ENCODE data around the gene NME3. TPM values are rescaled to one million over a fixed set of nuclear protein-coding genes. Genes with fewer than 3 reads are reported as not detected.

Gene NME3
- total RNA-seq, result 26.9 TPM

GRCh38 chr16:1771188-1771863 lies at the start of gene NME3:
Gene NME3 (minus strand): TSS chr16:1771543. CDS start chr16:1771534, 9 bp downstream.

GRCh38 chr16:1793578-1794220 lies 22.4 kb upstream of the NME3 start, which contains the start of gene IGFALS:
Gene IGFALS (minus strand): TSS chr16:1793705. CDS start chr16:1793652, 53 bp downstream.

GRCh38 chr16:1782408-1783264 lies 11.3 kb upstream of the NME3 start, which contains the start of the genes NUBP2 and SPSB3:
Gene NUBP2 (plus strand): TSS chr16:1782960. CDS start chr16:1783021, 61 bp downstream.
Gene SPSB3 (minus strand): TSS chr16:1782571. CDS start chr16:1781483, 1,088 bp downstream.

GRCh38 chr16:1772908-1773702 lies 1.8 kb upstream of the NME3 start, which contains the start of gene MRPS34:
Gene MRPS34 (minus strand): TSS chr16:1773134. CDS start chr16:1773119, 15 bp downstream.

GRCh38 chr16:1772362-1772907 lies 1.1 kb upstream of the NME3 start, which contains the start of gene EME2:
Gene EME2 (plus strand): TSS chr16:1772810. CDS start chr16:1773228, 418 bp downstream.

Small RNA genes lying within 50 kb of the gene (small RNA-seq; reads per million reads assigned to genes)
- gene MIR3177 (ENCODE audit: low replicate concordance), result 0.09 reads per million

Other genes starting within 250 kb of the NME3 start
- gene TMEM204, start 237.9 kb downstream of the NME3 start, total RNA-seq, result 2.8 TPM
- gene IFT140, start 159.5 kb downstream of the NME3 start, total RNA-seq, result 65.4 TPM
- gene CRAMP1, start 159.2 kb downstream of the NME3 start, total RNA-seq, result 18.8 TPM
- 39.4 TPM for gene JPT2, start 93.3 kb downstream of the NME3 start, total RNA-seq
- 169 TPM for gene MAPK8IP3, start 65.3 kb downstream of the NME3 start, total RNA-seq
- 18.2 TPM for gene EME2, start 1.3 kb upstream of the NME3 start, total RNA-seq
- gene MRPS34, start 1.6 kb upstream of the NME3 start, total RNA-seq, result 27.5 TPM
- gene SPSB3, start 11.0 kb upstream of the NME3 start, total RNA-seq, result 74.2 TPM
- 46.6 TPM for gene NUBP2, start 11.4 kb upstream of the NME3 start, total RNA-seq
- gene IGFALS, start 22.2 kb upstream of the NME3 start, total RNA-seq, result 0.31 TPM
- gene HAGH, start 55.3 kb upstream of the NME3 start, total RNA-seq, result 59.5 TPM
- 61.7 TPM for gene FAHD1, start 55.7 kb upstream of the NME3 start, total RNA-seq
- not detected for gene MEIOB, start 100.6 kb upstream of the NME3 start, total RNA-seq
- gene HS3ST6, start 146.9 kb upstream of the NME3 start, total RNA-seq, result not detected
- 3.1 TPM for gene MSRB1, start 171.7 kb upstream of the NME3 start, total RNA-seq
- gene RPL3L, start 183.1 kb upstream of the NME3 start, total RNA-seq, result not detected
- gene NDUFB10, start 188.0 kb upstream of the NME3 start, total RNA-seq, result 73.6 TPM
- gene RPS2, start 193.3 kb upstream of the NME3 start, total RNA-seq, result 1,162 TPM
- gene RNF151, start 195.3 kb upstream of the NME3 start, total RNA-seq, result not detected
- gene TBL3, start 200.5 kb upstream of the NME3 start, total RNA-seq, result 16.6 TPM
- gene NOXO1, start 209.9 kb upstream of the NME3 start, total RNA-seq, result 2.8 TPM
- gene GFER, start 212.7 kb upstream of the NME3 start, total RNA-seq, result 16.6 TPM
- 67.9 TPM for gene SYNGR3, start 218.4 kb upstream of the NME3 start, total RNA-seq
- 9.4 TPM for gene ZNF598, start 238.3 kb upstream of the NME3 start, total RNA-seq
- not detected for gene NPW, start 248.2 kb upstream of the NME3 start, total RNA-seq